OCI-LY1 (cell line): Measurements from ENCODE around the gene REST.
A peak's percentile ranks its signal among the peaks of the same experiment; 100 is the strongest.

Experiments used
- H2AFZ ChIP-seq: fragments of 200-600 bp; sonication (generic), shearing (Covaris generic); 2 replicates; pipeline ENCODE4 v1.6.0; 2014; ENCODE audit warnings: antibody characterized with exemption, mild to moderate bottlenecking, low read length
- H3F3A ChIP-seq: fragments of 200-600 bp; sonication (generic), shearing (Covaris generic); 2 replicates; pipeline ENCODE4 v1.6.0; 2014; ENCODE audit warnings: mild to moderate bottlenecking, antibody characterized with exemption, low read length, moderate library complexity; ENCODE audit not compliant: insufficient read depth
- H3K27ac ChIP-seq: fragments of 200-600 bp; sonication (generic); 2 replicates; pipeline ENCODE4 v1.5.1; 2014; ENCODE audit warnings: low read length, mixed run types, mild to moderate bottlenecking, low read depth; ENCODE audit not compliant: poor library complexity, severe bottlenecking
- H3K27me3 ChIP-seq: fragments of 200-600 bp; sonication (generic); 2 replicates; pipeline ENCODE4 v1.6.0; 2014; ENCODE audit warnings: antibody characterized with exemption, mild to moderate bottlenecking, low read length, moderate library complexity; ENCODE audit not compliant: insufficient read depth
- H3K36me3 ChIP-seq: fragments of 200-600 bp; sonication (generic); 2 replicates; pipeline ENCODE4 v1.6.1; 2014; ENCODE audit warnings: mild to moderate bottlenecking, antibody characterized with exemption, low read length, moderate library complexity, mixed read lengths; ENCODE audit not compliant: insufficient read depth
- H3K4me1 ChIP-seq: fragments of 200-600 bp; sonication (generic); 2 replicates; pipeline ENCODE4 v1.5.1; 2014; ENCODE audit warnings: mild to moderate bottlenecking, low read length, moderate library complexity; ENCODE audit not compliant: insufficient read depth, severe bottlenecking
- H3K4me2 ChIP-seq: fragments of 200-600 bp; sonication (generic), shearing (Covaris generic); 2 replicates; pipeline ENCODE4 v1.6.1; 2014; ENCODE audit warnings: low read length
- H3K4me3 ChIP-seq: fragments of 200-600 bp; sonication (generic); 2 replicates; pipeline ENCODE4 v1.5.1; 2014; ENCODE audit warnings: low read length, low read depth, mild to moderate bottlenecking, mixed read lengths; ENCODE audit not compliant: poor library complexity, severe bottlenecking
- H3K79me2 ChIP-seq: fragments of 200-600 bp; shearing (Covaris generic); 2 replicates; pipeline ENCODE4 v1.6.1; 2016; ENCODE audit warnings: mixed run types, low read length, mixed read lengths; ENCODE audit not compliant: insufficient read depth
- H3K9ac ChIP-seq: fragments of 200-600 bp; sonication (generic), shearing (Covaris generic); 2 replicates; pipeline ENCODE4 v1.6.1; 2014; ENCODE audit warnings: mild to moderate bottlenecking, low read length, mixed read lengths
- H3K9me2 ChIP-seq: fragments of 200-600 bp; sonication (generic), shearing (Covaris generic); 2 replicates; pipeline ENCODE4 v1.6.1; 2014; ENCODE audit warnings: low read depth, mild to moderate bottlenecking, low read length, mixed read lengths
- H3K9me3 ChIP-seq: fragments of 200-600 bp; shearing (Covaris generic); 2 replicates; pipeline ENCODE4 v1.6.1; 2014; ENCODE audit warnings: low read length, mixed read lengths
- H4K20me1 ChIP-seq: fragments of 200-600 bp; sonication (generic), shearing (Covaris generic); 2 replicates; pipeline ENCODE4 v1.6.0; 2016; ENCODE audit warnings: mild to moderate bottlenecking, low read length; ENCODE audit not compliant: insufficient read depth
- EZH2 ChIP-seq: fragments of 200-600 bp; sonication (generic), shearing (Covaris generic); IDR thresholded peaks from 2 replicates; pipeline ENCODE4 v1.8.0; 2017; ENCODE audit warnings: borderline replicate concordance, mixed run types, mild to moderate bottlenecking, antibody characterized with exemption, low read length, moderate library complexity, mixed read lengths
- TF ChIP-seq, protein P1 (sequence below): fragments of 200-600 bp; sonication (generic), shearing (Covaris generic); IDR thresholded peaks from 2 replicates; pipeline ENCODE4 v1.5.1; 2017; ENCODE audit warnings: mild to moderate bottlenecking, antibody characterized with exemption, low read length, moderate library complexity, mixed read lengths

The REST gene

DNA sequence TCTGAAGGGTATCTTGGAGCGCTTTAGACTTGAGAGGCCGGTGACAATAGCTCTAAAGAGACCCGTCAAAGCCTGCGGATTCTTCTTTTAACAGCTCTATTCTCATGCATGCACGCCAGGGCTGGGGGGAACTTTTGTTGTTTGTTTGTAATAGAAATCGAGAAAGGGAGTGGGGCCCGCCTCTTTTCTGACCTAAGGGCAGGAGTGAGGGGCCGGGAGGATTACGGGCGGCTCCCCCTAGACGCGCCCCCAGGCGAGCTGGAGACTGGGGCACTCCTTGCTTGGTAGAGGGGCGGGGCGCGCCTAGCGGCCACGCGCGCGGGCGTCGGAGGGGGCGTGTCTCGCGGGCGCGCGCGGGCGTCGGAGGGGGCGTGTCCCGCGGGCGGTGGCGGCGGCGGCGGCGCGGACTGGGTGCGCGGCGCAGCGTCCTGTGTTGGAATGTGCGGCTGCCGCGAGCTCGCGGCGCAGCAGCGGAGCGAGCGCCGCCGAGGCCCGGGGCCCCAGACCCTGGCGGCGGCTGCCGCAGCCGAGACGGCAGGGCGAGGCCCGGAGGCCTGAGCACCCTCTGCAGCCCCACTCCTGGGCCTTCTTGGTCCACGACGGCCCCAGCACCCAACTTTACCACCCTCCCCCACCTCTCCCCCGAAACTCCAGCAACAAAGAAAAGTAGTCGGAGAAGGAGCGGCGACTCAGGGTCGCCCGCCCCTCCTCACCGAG is at the start of gene REST:
TSS of gene REST (plus strand) at position 412 of the 717 bp plus-strand sequence. CDS start 2,739 bp downstream, outside the sequence.
- H3K9me2 ChIP-seq, result no peaks in the 10 kb centered on the region
- no peaks in the 10 kb centered on the region for H3K9me3 ChIP-seq
- no peak within 1 kb of the TSS for H2AFZ ChIP-seq
- peak within 1 kb of the TSS; percentile 86 for H3K4me3 ChIP-seq
- no peaks in the 10 kb centered on the region for H3F3A ChIP-seq
- H3K27ac ChIP-seq, result peak within 1 kb of the TSS; percentile 51
- H3K4me1 ChIP-seq, result peaks cover 38% of the 10 kb centered on the region
- peak within 1 kb of the TSS; percentile 83 for H3K4me2 ChIP-seq
- peak within 1 kb of the TSS; percentile 84 for H3K9ac ChIP-seq
- H3K36me3 ChIP-seq, result peaks cover 14% of the 10 kb centered on the region; the same call in 1 of the 2 replicates
- peaks cover 31% of the 10 kb centered on the region for H3K79me2 ChIP-seq
- no peaks in the 10 kb centered on the region for H3K27me3 ChIP-seq
- TF ChIP-seq, protein P1, sequence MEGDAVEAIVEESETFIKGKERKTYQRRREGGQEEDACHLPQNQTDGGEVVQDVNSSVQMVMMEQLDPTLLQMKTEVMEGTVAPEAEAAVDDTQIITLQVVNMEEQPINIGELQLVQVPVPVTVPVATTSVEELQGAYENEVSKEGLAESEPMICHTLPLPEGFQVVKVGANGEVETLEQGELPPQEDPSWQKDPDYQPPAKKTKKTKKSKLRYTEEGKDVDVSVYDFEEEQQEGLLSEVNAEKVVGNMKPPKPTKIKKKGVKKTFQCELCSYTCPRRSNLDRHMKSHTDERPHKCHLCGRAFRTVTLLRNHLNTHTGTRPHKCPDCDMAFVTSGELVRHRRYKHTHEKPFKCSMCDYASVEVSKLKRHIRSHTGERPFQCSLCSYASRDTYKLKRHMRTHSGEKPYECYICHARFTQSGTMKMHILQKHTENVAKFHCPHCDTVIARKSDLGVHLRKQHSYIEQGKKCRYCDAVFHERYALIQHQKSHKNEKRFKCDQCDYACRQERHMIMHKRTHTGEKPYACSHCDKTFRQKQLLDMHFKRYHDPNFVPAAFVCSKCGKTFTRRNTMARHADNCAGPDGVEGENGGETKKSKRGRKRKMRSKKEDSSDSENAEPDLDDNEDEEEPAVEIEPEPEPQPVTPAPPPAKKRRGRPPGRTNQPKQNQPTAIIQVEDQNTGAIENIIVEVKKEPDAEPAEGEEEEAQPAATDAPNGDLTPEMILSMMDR, result no peak
- no peak for TF ChIP-seq EZH2
- H4K20me1 ChIP-seq, result no peaks in the 10 kb centered on the region

- H3K9me2 ChIP-seq, result no peaks in the 10 kb centered on the region
- no peak overlapping the region for H3K4me3 ChIP-seq
- H3K27ac ChIP-seq, result no peak overlapping the region
- H3F3A ChIP-seq, result no peaks in the 10 kb centered on the region
- no peaks in the 10 kb centered on the region; the same call in 1 of the 2 replicates for H3K27me3 ChIP-seq
- TF ChIP-seq EZH2, result no peak
- TF ChIP-seq, protein P1, result no peak
- H3K4me2 ChIP-seq, result no peak overlapping the region
- H3K4me1 ChIP-seq, result no peaks in the 10 kb centered on the region
- no peaks in the 10 kb centered on the region for H3K36me3 ChIP-seq
- H3K9me3 ChIP-seq, result no peaks in the 10 kb centered on the region
- H2AFZ ChIP-seq, result no peak overlapping the region
- H3K79me2 ChIP-seq, result no peaks in the 10 kb centered on the region
- H3K9ac ChIP-seq, result no peak overlapping the region
- no peaks in the 10 kb centered on the region for H4K20me1 ChIP-seq
Measured at GRCh38 chr4:56859841-56860240, 47.9 kb upstream of the REST start.

DNA sequence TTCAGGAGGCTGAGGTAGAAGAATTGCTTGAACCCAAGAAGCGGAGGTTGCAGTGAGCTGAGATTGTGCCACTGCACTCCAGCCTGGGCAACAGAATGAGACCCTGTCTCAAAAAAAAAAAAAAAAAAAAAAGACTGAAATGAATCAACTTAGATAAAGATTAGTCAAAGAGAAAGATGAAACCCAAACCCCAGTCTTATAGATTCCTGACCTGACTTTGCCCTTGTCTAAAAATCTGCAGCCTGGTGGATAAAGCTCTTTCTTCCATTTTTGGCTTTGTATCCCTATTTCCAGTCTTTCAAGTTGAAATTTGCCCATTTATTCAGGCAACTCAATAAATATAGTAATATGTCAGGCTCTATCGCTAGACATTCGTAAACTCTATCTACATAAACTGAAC is 46.9 kb upstream of the REST start:
- no peaks in the 10 kb centered on the region for H3K9me2 ChIP-seq
- no peaks in the 10 kb centered on the region for H3K9me3 ChIP-seq
- no peak overlapping the region for H3K9ac ChIP-seq
- no peaks in the 10 kb centered on the region for H3K36me3 ChIP-seq
- no peak overlapping the region for H3K27ac ChIP-seq
- H3F3A ChIP-seq, result no peaks in the 10 kb centered on the region
- no peaks in the 10 kb centered on the region for H4K20me1 ChIP-seq
- H3K27me3 ChIP-seq, result no peaks in the 10 kb centered on the region; the same call in 1 of the 2 replicates
- no peaks in the 10 kb centered on the region for H3K4me1 ChIP-seq
- no peak overlapping the region for H3K4me2 ChIP-seq
- no peak overlapping the region for H3K4me3 ChIP-seq
- no peaks in the 10 kb centered on the region for H3K79me2 ChIP-seq
- H2AFZ ChIP-seq, result no peak overlapping the region
- TF ChIP-seq EZH2, result no peak
- TF ChIP-seq, protein P1, result no peak
